Measurements from ENCODE around the gene KCNA2. TPM values are rescaled to one million over a fixed set of nuclear protein-coding genes. Genes with fewer than 3 reads are reported as not detected.

KCNA2 gene
- total RNA-seq, 1 donor from 2014 or later, result 9.4 TPM

DNA sequence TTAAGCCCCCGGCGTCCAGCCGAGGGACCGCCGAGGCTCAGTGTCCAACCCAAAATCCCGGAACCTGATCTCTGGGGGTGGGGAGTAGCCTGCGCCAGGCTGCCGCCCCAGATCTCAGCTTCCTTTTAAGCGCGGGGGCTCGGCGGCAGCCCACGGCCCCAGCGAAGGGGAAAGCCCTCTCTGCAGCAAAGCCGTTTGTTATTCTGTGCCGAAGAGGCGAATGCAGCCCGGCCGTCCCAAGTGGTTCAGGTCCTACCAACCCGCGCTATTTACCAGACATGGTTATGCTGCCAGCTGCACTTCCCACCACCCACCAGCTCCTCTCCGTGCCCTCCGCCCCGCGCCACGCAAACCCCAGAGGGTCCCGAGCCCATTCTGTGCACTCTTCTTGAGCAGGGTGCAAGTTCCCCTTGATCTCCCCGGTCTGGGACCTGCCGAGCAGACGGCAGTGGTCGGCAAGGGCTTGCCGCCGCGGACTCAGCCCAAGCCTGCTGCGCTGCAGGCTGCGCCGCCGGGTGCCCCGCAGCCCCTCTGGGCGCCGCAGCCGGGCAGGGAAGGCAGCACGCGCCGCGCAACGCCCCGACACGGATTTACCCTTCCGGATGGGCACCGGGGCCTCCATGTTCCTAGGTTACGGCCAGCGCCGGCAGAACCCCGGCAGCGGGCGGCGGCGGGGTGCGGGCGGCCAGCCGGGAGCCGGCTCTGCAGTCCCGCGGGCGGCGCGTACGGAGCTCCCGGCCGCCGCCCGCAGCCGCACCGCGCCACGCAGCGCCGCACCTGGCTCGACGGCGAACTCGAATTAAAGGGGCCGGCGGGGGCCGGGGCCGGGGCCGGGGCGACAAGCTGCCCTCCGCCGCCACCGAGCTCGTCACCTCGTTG is 738 bp upstream of the KCNA2 start:
- peak overlapping the region; percentile 79 to 90 for H3K4me3 ChIP-seq
- no peak for TF ChIP-seq CTCF (IDR thresholded peaks at IDR 0.05)

DNA sequence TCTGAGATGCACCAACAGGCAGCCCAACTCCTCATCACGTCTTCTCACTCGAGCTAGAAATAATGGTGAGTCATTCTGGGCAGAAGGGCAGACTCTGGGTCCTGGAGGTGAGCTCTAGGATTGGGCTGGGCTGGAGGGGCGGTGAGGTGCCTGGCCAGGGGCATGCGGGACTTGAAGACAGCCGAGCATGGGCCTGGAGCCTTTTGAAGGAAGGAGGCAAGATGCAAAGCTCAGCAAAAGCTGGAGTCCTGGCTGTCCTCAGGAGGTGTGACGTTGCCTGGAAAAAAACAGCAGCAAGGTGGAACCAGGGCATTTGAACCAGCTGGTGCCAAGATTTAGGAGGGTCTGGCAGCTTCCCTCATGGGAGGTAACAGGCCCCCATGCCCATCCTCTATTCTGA is 712 bp downstream of the KCNA2 start:
- DNase-seq (ENCODE audit: low spot score in 2 of 2), result peak in 1 of 2 donors; percentile 57
- no peak for TF ChIP-seq CTCF (IDR thresholded peaks at IDR 0.05)
- no peaks in the 10 kb centered on the region for H3K9me3 ChIP-seq
- H3K4me1 ChIP-seq, result peaks cover 6 to 9% of the 10 kb centered on the region in 2 donors
- H3K36me3 ChIP-seq, result no peaks in the 10 kb centered on the region
- H3K27ac ChIP-seq, result no peak overlapping the region
- intact Hi-C loops (cut with DNase I), result loop anchor here (5.0 kb wide), 1 partner anchor 268 kb away; the partner anchor contains the start of gene RBM15
- H3K27me3 ChIP-seq, result no peaks in the 10 kb centered on the region
- peak overlapping the region; percentile 79 to 90 for H3K4me3 ChIP-seq

More for the DNA sequence above, 738 bp upstream of the KCNA2 start:
- Histone ChIP-seq H3K9me3 (no peaks in the 10 kb centered on the region), H3K27ac (peak overlapping the region; percentile 50 to 63), H3K27me3 (no peaks in the 10 kb centered on the region), H3K36me3 (no peaks in the 10 kb centered on the region), H3K4me1 (peaks cover 6 to 9% of the 10 kb centered on the region in 2 donors)
- intact Hi-C loops (cut with DNase I), result loop anchor here (5.0 kb wide), 1 partner anchor 270 kb away; the partner anchor contains the start of gene RBM15
- peak in 1 of 2 donors; percentile 59 for DNase-seq (ENCODE audit: low spot score in 2 of 2)

- Histone ChIP-seq H3K36me3 (no peaks in the 10 kb centered on the region), H3K4me3 (no peak overlapping the region), H3K4me1 (peaks cover 6 to 9% of the 10 kb centered on the region in 2 donors), H3K27me3 (no peaks in the 10 kb centered on the region), H3K9me3 (no peaks in the 10 kb centered on the region), H3K27ac (no peak overlapping the region)
- peak in 1 of 2 donors; percentile 31 for DNase-seq (ENCODE audit: low spot score in 2 of 2)
- intact Hi-C loops (cut with DNase I), result loop anchor here (5.0 kb wide), 1 partner anchor 267 kb away; the partner anchor contains the start of gene RBM15
- no peak for TF ChIP-seq CTCF (IDR thresholded peaks at IDR 0.05)
Measured at GRCh38 chr1:110604586-110605148, 1.5 kb downstream of the KCNA2 start.

DNA sequence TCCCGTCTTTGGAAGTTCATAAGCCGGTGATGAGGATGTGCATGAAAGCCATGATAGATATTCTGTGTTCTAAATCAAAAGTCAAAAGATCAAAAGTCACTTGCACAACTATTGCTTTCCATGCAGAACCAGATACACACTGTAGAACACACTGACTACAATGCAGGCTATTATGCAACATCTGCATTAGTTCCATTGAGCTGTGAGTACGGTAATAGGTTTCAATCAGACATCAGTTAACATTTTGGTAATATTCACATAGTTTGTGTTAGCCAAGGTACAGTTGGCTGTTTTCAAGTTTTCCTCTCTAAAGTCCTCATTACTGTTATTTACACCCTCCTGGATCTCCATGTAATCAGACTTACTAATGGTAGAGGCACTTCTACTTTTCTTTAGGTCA is 3.1 kb downstream of the KCNA2 start:
- no peak overlapping the region for H3K4me3 ChIP-seq
- no peak overlapping the region for H3K27ac ChIP-seq
- no peak for DNase-seq (ENCODE audit: low spot score in 2 of 2)
- H3K4me1 ChIP-seq, result peaks cover 6 to 9% of the 10 kb centered on the region in 2 donors
- no peak for TF ChIP-seq CTCF (IDR thresholded peaks at IDR 0.05)
- H3K36me3 ChIP-seq, result no peaks in the 10 kb centered on the region
- intact Hi-C loops (cut with DNase I), result no loop called here
- H3K27me3 ChIP-seq, result no peaks in the 10 kb centered on the region
- H3K9me3 ChIP-seq, result no peaks in the 10 kb centered on the region

DNA sequence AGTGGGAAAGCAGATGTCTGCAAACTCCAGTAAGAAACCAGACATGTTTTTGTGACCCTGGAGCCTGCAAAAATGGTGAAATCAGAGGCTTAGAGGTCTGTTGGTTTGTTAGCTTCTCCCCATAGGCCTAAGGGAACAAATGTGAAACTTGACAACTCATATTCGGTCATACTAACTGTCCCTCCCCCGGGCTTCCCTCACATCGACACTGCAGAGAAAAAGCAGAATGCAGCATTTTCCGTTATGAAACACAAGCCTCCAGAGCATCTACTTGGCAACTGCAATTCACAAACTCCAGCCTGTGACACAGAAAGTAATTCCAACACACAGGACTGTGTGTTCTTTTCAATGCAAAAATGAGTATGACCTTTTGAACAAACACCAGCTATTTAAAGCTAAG is 3.7 kb downstream of the KCNA2 start:
- no peaks in the 10 kb centered on the region for H3K36me3 ChIP-seq
- no peak for DNase-seq (ENCODE audit: low spot score in 2 of 2)
- peaks cover 6 to 9% of the 10 kb centered on the region in 2 donors for H3K4me1 ChIP-seq
- H3K4me3 ChIP-seq, result no peak overlapping the region
- TF ChIP-seq CTCF (IDR thresholded peaks at IDR 0.05), result no peak
- intact Hi-C loops (cut with DNase I), result no loop called here
- no peaks in the 10 kb centered on the region for H3K9me3 ChIP-seq
- H3K27ac ChIP-seq, result no peak overlapping the region
- H3K27me3 ChIP-seq, result no peaks in the 10 kb centered on the region
